B cell (primary cell): Measurements from ENCODE around the gene FOXI3. TPM values are rescaled to one million over a fixed set of nuclear protein-coding genes. Genes with fewer than 3 reads are reported as not detected.

Experiments
- ATAC-seq: fragments of 200-7000 bp; cut with Tn5 transposase; one replicate; pipeline ENCODE4 v1.10.0; 2021; ENCODE audit warnings: low read depth, mild to moderate bottlenecking, moderate number of reproducible peaks, moderate library complexity
- CTCF ChIA-PET: fragments of 350-600 bp; sonication (Branson Sonifier 250); formaldehyde crosslinking; loops from one replicate; lab custom pipeline; 2021; ENCODE audit warnings: antibody characterized with exemption, inconsistent platforms; lab: Charles Lee
- POLR2A ChIA-PET: fragments of 350-600 bp; sonication (Branson Sonifier 250); formaldehyde crosslinking; loops from one replicate; lab custom pipeline; 2021; ENCODE audit warnings: antibody characterized with exemption; lab: Charles Lee
- DNase-seq: peaks from one replicate; pipeline ENCODE4 v3.0.0; 2013
- H2AFZ ChIP-seq: 2 replicates; pipeline ENCODE4 v1.6.1; 2012; ENCODE audit warnings: mild to moderate bottlenecking, low read depth, low read length; ENCODE audit not compliant: insufficient read depth, poor library complexity, severe bottlenecking
- H3K27ac ChIP-seq, 2 donors: 1 replicate in 1 of 2; 2 replicates in 1 of 2; pipeline ENCODE4 v1.5.1; 2012 to 2013; ENCODE audit warnings: low read length in 2 of 2, mild to moderate bottlenecking in 2 of 2, moderate library complexity in 1 of 2
- H3K27me3 ChIP-seq, 4 experiments: fragments of 200-600 bp in 1 of 4; sonication (generic) in 1 of 4; replicated peaks in 1 of 4; 1 replicate in 2 of 4; 2 replicates in 2 of 4; pipeline versions ENCODE4 v1.6.1 to v1.7.0; 2013 to 2016; ENCODE audit warnings: low read length in 3 of 4, mild to moderate bottlenecking in 2 of 4, mixed read lengths in 1 of 4, moderate library complexity in 1 of 4; ENCODE audit not compliant: insufficient read depth in 4 of 4, control insufficient read depth in 3 of 4; ENCODE audit errors: control extremely low read depth in 1 of 4
- H3K36me3 ChIP-seq, 2 experiments: replicated peaks in 1 of 2; 1 replicate in 1 of 2; 2 replicates in 1 of 2; pipeline versions ENCODE4 v1.6.1 to v1.7.1; 2013; ENCODE audit warnings: low read length in 1 of 2; ENCODE audit not compliant: insufficient read depth in 2 of 2, control insufficient read depth in 1 of 2; ENCODE audit errors: control extremely low read depth in 1 of 2, extremely low read depth in 1 of 2
- H3K4me1 ChIP-seq, 2 donors: fragments of 200-600 bp in 1 of 2; sonication (generic) in 1 of 2; 1 replicate in 1 of 2; 2 replicates in 1 of 2; pipeline versions ENCODE4 v1.5.1 to v1.6.1; 2013 to 2017; ENCODE audit warnings: low read length in 2 of 2; ENCODE audit not compliant: control insufficient read depth in 2 of 2, insufficient read depth in 2 of 2
- H3K4me2 ChIP-seq: replicated peaks from 2 replicates; pipeline ENCODE3; 2012; ENCODE audit warnings: mild to moderate bottlenecking, low read depth, low read length; ENCODE audit not compliant: poor library complexity, severe bottlenecking
- H3K4me3 ChIP-seq, 5 experiments: fragments of 200-600 bp in 1 of 5; sonication (generic) in 1 of 5; 1 replicate in 3 of 5; 2 replicates in 2 of 5; pipeline versions ENCODE4 v1.5.1 to v1.7.0; 2011 to 2016; ENCODE audit warnings: low read length in 4 of 5, mild to moderate bottlenecking in 4 of 5, low read depth in 2 of 5, control low read depth in 1 of 5, moderate library complexity in 1 of 5; ENCODE audit not compliant: insufficient read depth in 1 of 5; ENCODE audit errors: control extremely low read depth in 1 of 5, extremely low read depth in 1 of 5
- H3K79me2 ChIP-seq: fragments of 200-600 bp; sonication (generic); one replicate; pipeline ENCODE4 v1.6.0; 2016; ENCODE audit warnings: low read length; ENCODE audit not compliant: control insufficient read depth, insufficient read depth
- H3K9ac ChIP-seq: fragments of 200-600 bp; sonication (generic); 2 replicates; pipeline ENCODE4 v1.6.1; 2017; ENCODE audit warnings: mild to moderate bottlenecking, low read length, moderate library complexity
- H3K9me3 ChIP-seq, 3 donors: one replicate each; pipeline versions ENCODE4 v1.6.1 to v1.7.1; 2013; ENCODE audit warnings: low read length in 2 of 3; ENCODE audit not compliant: control insufficient read depth in 2 of 3, insufficient read depth in 1 of 3; ENCODE audit errors: control extremely low read depth in 1 of 3
- H4K20me1 ChIP-seq: 2 replicates; pipeline ENCODE4 v1.6.0; 2012; ENCODE audit warnings: mild to moderate bottlenecking, low read length; ENCODE audit not compliant: insufficient read depth, control insufficient read depth, poor library complexity, severe bottlenecking
- H3K27ac Mint-ChIP-seq: one replicate; pipeline ENCODE4 v1.8.0; 2021; ENCODE audit warnings: mixed read lengths
- H3K27me3 Mint-ChIP-seq: one replicate; pipeline ENCODE4 v1.8.0; 2021; ENCODE audit warnings: mixed read lengths
- H3K4me1 Mint-ChIP-seq: one replicate; pipeline ENCODE4 v1.8.0; 2021; ENCODE audit warnings: mixed read lengths
- H3K4me3 Mint-ChIP-seq: one replicate; pipeline ENCODE4 v1.8.0; 2021; ENCODE audit warnings: mixed read lengths
- H3K9me3 Mint-ChIP-seq: one replicate; pipeline ENCODE4 v1.8.0; 2022; ENCODE audit warnings: mixed read lengths; ENCODE audit not compliant: insufficient read depth
- CTCF ChIP-seq: fragments of 200-600 bp; IDR thresholded peaks from one replicate; pipeline ENCODE4 v1.8.0; 2022; ENCODE audit warnings: antibody characterized with exemption, mild to moderate bottlenecking
- EZH2 ChIP-seq: IDR thresholded peaks from 2 replicates; pipeline ENCODE4 v1.6.1; 2012; ENCODE audit warnings: borderline replicate concordance, low read depth, mild to moderate bottlenecking, moderate library complexity, low read length; ENCODE audit not compliant: insufficient read depth, poor library complexity, severe bottlenecking
- WGBS: methylation state at CpG from one replicate; pipeline ENCODE4 v1.1.5; 2013; ENCODE audit warnings: missing lambda C conversion rate; ENCODE audit not compliant: insufficient coverage; 5-methylcytosine and 5-hydroxymethylcytosine counted together
- intact Hi-C: fragments of 100-400 bp; cut with micrococcal nuclease; formaldehyde crosslinking; loops from one replicate; pipeline ENCODE4 v1.10.0; 2022
- polyA plus RNA-seq: library from polyadenylated mRNA; depleted of rRNA; stranded (reverse); fragments of >200 nt; gene quantifications from 2 replicates; pipeline ENCODE4 v1.2.3, GENCODE V29; 2012
- total RNA-seq, 2 donors: library from RNA; stranded (reverse); fragments of 120-200 nt in 1 of 2; gene quantifications; 1 replicate in 1 of 2; 2 replicates in 1 of 2; pipeline versions ENCODE4 v1.2.3 to v1.2.4, GENCODE V29; 2013 to 2022

The FOXI3 gene
- total and polyA plus RNA-seq, 2 donors (not counting 1 experiment from before 2014, with no cell fraction given): not detected

- POLR2A ChIA-PET: no interaction called here
- no peaks in the 10 kb centered on the region for H3K4me1 Mint-ChIP-seq
- CTCF ChIA-PET: no interaction called here
- intact Hi-C loops: no loop called here
- Histone ChIP-seq H2AFZ (no peak overlapping the region), H3K27me3 (no peaks in the 10 kb centered on the region), H3K79me2 (no peaks in the 10 kb centered on the region), H3K27ac (no peak overlapping the region), H3K36me3 (no peaks in the 10 kb centered on the region), H3K4me3 (no peak overlapping the region), H3K9ac (no peak overlapping the region), H3K9me3 (no peaks in the 10 kb centered on the region), H4K20me1 (no peaks in the 10 kb centered on the region), H3K4me2 (no peak overlapping the region), H3K4me1 (no peaks in the 10 kb centered on the region)
- ATAC-seq (no peak), DNase-seq (no peak)
- TF ChIP-seq EZH2 (no peak), CTCF (no peak)
- 94% methylated on average over 3 of the region's 4 CpGs for WGBS
- no peak overlapping the region for H3K4me3 Mint-ChIP-seq
- H3K27me3 Mint-ChIP-seq: peaks cover 19% of the 10 kb centered on the region
- no peak overlapping the region for H3K27ac Mint-ChIP-seq
- H3K9me3 Mint-ChIP-seq: no peaks in the 10 kb centered on the region
Observed at GRCh38 chr2:88492002-88492401, 39.5 kb upstream of the FOXI3 start.

- POLR2A ChIA-PET: no interaction called here
Observed at GRCh38 chr2:88489181-88489580, 36.7 kb upstream of the FOXI3 start.

More at GRCh38 chr2:88489181-88489580, 36.7 kb upstream of the FOXI3 start:
- DNase-seq (no peak), ATAC-seq (no peak)
- Histone ChIP-seq H3K79me2 (no peaks in the 10 kb centered on the region), H3K9ac (no peak overlapping the region), H3K4me3 (no peak overlapping the region), H4K20me1 (no peaks in the 10 kb centered on the region), H3K4me1 (no peaks in the 10 kb centered on the region), H3K36me3 (no peaks in the 10 kb centered on the region), H3K4me2 (no peak overlapping the region), H3K27me3 (no peaks in the 10 kb centered on the region), H3K27ac (no peak overlapping the region), H2AFZ (no peak overlapping the region), H3K9me3 (no peaks in the 10 kb centered on the region)
- H3K27ac Mint-ChIP-seq: no peak overlapping the region
- CTCF ChIA-PET: no interaction called here
- no peaks in the 10 kb centered on the region for H3K9me3 Mint-ChIP-seq
- no peak for TF ChIP-seq EZH2
- no peak overlapping the region for H3K4me3 Mint-ChIP-seq
- intact Hi-C loops: no loop called here
- H3K4me1 Mint-ChIP-seq: no peaks in the 10 kb centered on the region
- H3K27me3 Mint-ChIP-seq: peaks cover 16% of the 10 kb centered on the region
- WGBS: 100% methylated on average over 1 of the region's 2 CpGs
